Osteoblast (primary cell): ENCODE data around the gene ENDOU. TPM values are rescaled to one million over a fixed set of nuclear protein-coding genes. Genes with fewer than 3 reads are reported as not detected.

Experiments used
- DNase-seq: peaks from one replicate; pipeline ENCODE4 v3.0.0; 2011; ENCODE audit warnings: low spot score, mixed read lengths; ENCODE audit not compliant: insufficient read length; ENCODE audit errors: missing footprints
- H2AFZ ChIP-seq: 2 replicates; pipeline ENCODE4 v1.6.0; 2011; ENCODE audit warnings: mild to moderate bottlenecking, low read length
- H3K27ac ChIP-seq: 2 replicates; pipeline ENCODE4 v1.5.1; 2011; ENCODE audit warnings: mild to moderate bottlenecking, low read depth, low read length, moderate library complexity
- H3K27me3 ChIP-seq: 2 replicates; pipeline ENCODE4 v1.6.0; 2012; ENCODE audit warnings: mild to moderate bottlenecking, control low read depth, inconsistent platforms, low read length, moderate library complexity; ENCODE audit not compliant: insufficient read depth
- H3K36me3 ChIP-seq: 2 replicates; pipeline ENCODE4 v1.5.1; 2011; ENCODE audit warnings: mild to moderate bottlenecking, low read length, control low read depth, moderate library complexity; ENCODE audit not compliant: insufficient read depth
- H3K4me1 ChIP-seq: 2 replicates; pipeline ENCODE4 v1.5.1; 2011; ENCODE audit warnings: mild to moderate bottlenecking, low read length, control low read depth, moderate library complexity; ENCODE audit not compliant: insufficient read depth
- H3K4me2 ChIP-seq: 2 replicates; pipeline ENCODE4 v1.6.0; 2011; ENCODE audit warnings: mild to moderate bottlenecking, low read length; ENCODE audit not compliant: insufficient read depth
- H3K4me3 ChIP-seq: fragments of 200-600 bp; sonication (generic); 3 replicates; pipeline ENCODE4 v1.5.1; 2012; ENCODE audit warnings: mild to moderate bottlenecking, low read length, inconsistent platforms; ENCODE audit not compliant: insufficient read depth
- H3K79me2 ChIP-seq: 2 replicates; pipeline ENCODE4 v1.6.0; 2012; ENCODE audit warnings: mild to moderate bottlenecking, low read length, control low read depth, inconsistent platforms; ENCODE audit not compliant: insufficient read depth
- H3K9me3 ChIP-seq: 2 replicates; pipeline ENCODE4 v1.5.1; 2011; ENCODE audit warnings: low read depth, low read length, control low read depth
- H4K20me1 ChIP-seq: 2 replicates; pipeline ENCODE4 v1.6.0; 2012; ENCODE audit warnings: mild to moderate bottlenecking, low read length, control low read depth; ENCODE audit not compliant: insufficient read depth
- CTCF ChIP-seq: IDR thresholded peaks from 2 replicates; pipeline ENCODE4 v1.5.1; 2011; ENCODE audit warnings: mild to moderate bottlenecking, low read depth, low read length, moderate library complexity; ENCODE audit errors: extremely low read depth
- total RNA-seq: library from RNA; depleted of rRNA; stranded (reverse); fragments of >200 nt; gene quantifications from 2 replicates; pipeline ENCODE4 v1.2.3, GENCODE V29; 2012

Gene ENDOU
- total RNA-seq, 1 donor: not detected

- Histone ChIP-seq H3K9me3 (no peaks in the 10 kb centered on the region), H2AFZ (no peak overlapping the region), H4K20me1 (no peaks in the 10 kb centered on the region), H3K4me1 (peaks cover 49% of the 10 kb centered on the region), H3K27ac (no peak overlapping the region), H3K4me2 (no peak overlapping the region), H3K36me3 (no peaks in the 10 kb centered on the region), H3K27me3 (no peaks in the 10 kb centered on the region), H3K4me3 (no peak overlapping the region), H3K79me2 (no peaks in the 10 kb centered on the region)
- DNase-seq: peak; percentile 39
- TF ChIP-seq CTCF: no peak
Measured at GRCh38 chr12:47754881-47755280, 29.6 kb upstream of the ENDOU start.

GRCh38 chr12:47754126-47754525 lies 28.8 kb upstream of the ENDOU start:
- DNase-seq: no peak
- no peaks in the 10 kb centered on the region for H3K27me3 ChIP-seq
- no peaks in the 10 kb centered on the region for H3K9me3 ChIP-seq
- peak overlapping the region; percentile 27 for H3K4me2 ChIP-seq
- H3K36me3 ChIP-seq: no peaks in the 10 kb centered on the region
- peaks cover 43% of the 10 kb centered on the region for H3K4me1 ChIP-seq
- no peak overlapping the region for H2AFZ ChIP-seq
- H4K20me1 ChIP-seq: no peaks in the 10 kb centered on the region
- H3K27ac ChIP-seq: no peak overlapping the region
- TF ChIP-seq CTCF: no peak
- no peaks in the 10 kb centered on the region for H3K79me2 ChIP-seq
- no peak overlapping the region for H3K4me3 ChIP-seq

GRCh38 chr12:47753021-47754001 lies 28.0 kb upstream of the ENDOU start:
- Histone ChIP-seq H3K9me3 (no peaks in the 10 kb centered on the region), H3K27me3 (no peaks in the 10 kb centered on the region), H3K27ac (peak overlapping the region; percentile 52), H2AFZ (peak overlapping the region; percentile 40), H3K4me3 (peak overlapping the region; percentile 11), H4K20me1 (no peaks in the 10 kb centered on the region), H3K4me2 (peak overlapping the region; percentile 27), H3K4me1 (peaks cover 40% of the 10 kb centered on the region), H3K79me2 (no peaks in the 10 kb centered on the region), H3K36me3 (no peaks in the 10 kb centered on the region)
- DNase-seq: peak; percentile 90
- TF ChIP-seq CTCF: no peak

- Histone ChIP-seq H3K4me1 (peaks cover 32% of the 10 kb centered on the region), H3K27ac (peak overlapping the region; percentile 52)
- peak; percentile 95 for DNase-seq
Measured at GRCh38 chr12:47752552-47752951, 27.3 kb upstream of the ENDOU start.

More at GRCh38 chr12:47752552-47752951, 27.3 kb upstream of the ENDOU start:
- no peaks in the 10 kb centered on the region for H3K79me2 ChIP-seq
- H3K36me3 ChIP-seq: no peaks in the 10 kb centered on the region
- no peak overlapping the region for H3K4me2 ChIP-seq
- H3K27me3 ChIP-seq: no peaks in the 10 kb centered on the region
- TF ChIP-seq CTCF: no peak
- H2AFZ ChIP-seq: no peak overlapping the region
- no peaks in the 10 kb centered on the region for H4K20me1 ChIP-seq
- no peak overlapping the region for H3K4me3 ChIP-seq
- H3K9me3 ChIP-seq: no peaks in the 10 kb centered on the region
